ENCODE data around the gene PAIP2. TPM values are rescaled to one million over a fixed set of nuclear protein-coding genes. Genes with fewer than 3 reads are reported as not detected.

The PAIP2 gene
- polyA plus RNA-seq, 10 donors: 111 to 133 (median 119) TPM

- no peak for DNase-seq
These were observed 49.2 kb downstream of the PAIP2 start for GRCh38 chr5:139390639-139391569.

- no peak for DNase-seq
These were observed 50.1 kb downstream of the PAIP2 start for GRCh38 chr5:139391570-139392323.

- no peak for DNase-seq
These were observed 50.6 kb downstream of the PAIP2 start for GRCh38 chr5:139392324-139392677.

- peak in 2 of 3 donors; percentile 55 to 83 for DNase-seq
These were observed 51.2 kb downstream of the PAIP2 start for GRCh38 chr5:139392678-139393496.

GRCh38 chr5:139393497-139394122 lies 52.0 kb downstream of the PAIP2 start:
- DNase-seq: no peak

GRCh38 chr5:139394123-139394653 lies 52.5 kb downstream of the PAIP2 start:
- peak in 2 of 3 donors; percentile 40 to 77 for DNase-seq

GRCh38 chr5:139394654-139395566 lies 53.3 kb downstream of the PAIP2 start, which contains the start of gene PROB1:
PROB1 (minus strand) TSS chr5:139395104; CDS start chr5:139395081, 23 bp downstream.
- DNase-seq: peak in 2 of 3 donors; percentile 52 to 77

- DNase-seq: peak in 2 of 3 donors; percentile 44 to 47
These were observed 54.4 kb downstream of the PAIP2 start for GRCh38 chr5:139395844-139396640.

GRCh38 chr5:139396691-139397090 lies 55.0 kb downstream of the PAIP2 start:
- DNase-seq: no peak

- DNase-seq: no peak
These were observed 56.3 kb downstream of the PAIP2 start for GRCh38 chr5:139397921-139398320.

GRCh38 chr5:139399501-139400121 lies 58.0 kb downstream of the PAIP2 start:
- no peak for DNase-seq

- DNase-seq: no peak
These were observed 59.9 kb downstream of the PAIP2 start for GRCh38 chr5:139401546-139401945.

- no peak for DNase-seq
These were observed 61.0 kb downstream of the PAIP2 start for GRCh38 chr5:139402561-139403158.

- no peak for DNase-seq
These were observed 61.7 kb downstream of the PAIP2 start for GRCh38 chr5:139403418-139403786.

- peak; percentile 98 to 100 (median 98) for DNase-seq
These were observed 62.3 kb downstream of the PAIP2 start, which contains the start of gene SPATA24 for GRCh38 chr5:139403787-139404483. SPATA24 (minus strand) TSS chr5:139404089; CDS start chr5:139404060, 29 bp downstream.

GRCh38 chr5:139404484-139404840 lies 62.8 kb downstream of the PAIP2 start:
- DNase-seq: no peak

- DNase-seq: no peak
These were observed 65.3 kb downstream of the PAIP2 start for GRCh38 chr5:139406963-139407362.

Measured in muscle of back (tissue), 11 donors.